ENCODE data around the gene CREB5.
"Not testable (repeated sequence)": the region's sequence is repeated elsewhere in the genome, so short reads cannot be mapped to it uniquely, and the experiment has no call there.

Gene CREB5

GRCh38 chr7:28411876-28412662 lies at the start of gene CREB5:
Gene CREB5 (plus strand): TSS chr7:28412518. CDS start chr7:28412915, 397 bp downstream.
- DNase-seq = no peak

GRCh38 chr7:28362812-28363211 lies 49.5 kb upstream of the CREB5 start:
- no peak for DNase-seq

- no peak for DNase-seq
Measured at GRCh38 chr7:28364082-28364481, 48.2 kb upstream of the CREB5 start.

GRCh38 chr7:28369523-28369922 lies 42.8 kb upstream of the CREB5 start:
- DNase-seq = no peak

- DNase-seq = no peak
Measured at GRCh38 chr7:28371846-28372245, 40.5 kb upstream of the CREB5 start.

- DNase-seq = no peak
Measured at GRCh38 chr7:28373990-28374389, 38.3 kb upstream of the CREB5 start.

- no peak for DNase-seq
Measured at GRCh38 chr7:28375729-28376128, 36.6 kb upstream of the CREB5 start.

GRCh38 chr7:28376634-28377033 lies 35.7 kb upstream of the CREB5 start:
- no peak for DNase-seq

- no peak for DNase-seq
Measured at GRCh38 chr7:28378574-28379149, 33.7 kb upstream of the CREB5 start.

GRCh38 chr7:28381466-28381865 lies 30.9 kb upstream of the CREB5 start:
- DNase-seq = no peak

- no peak for DNase-seq
Measured at GRCh38 chr7:28382144-28382543, 30.2 kb upstream of the CREB5 start.

- no peak for DNase-seq
Measured at GRCh38 chr7:28383975-28384374, 28.3 kb upstream of the CREB5 start.

GRCh38 chr7:28389504-28390395 lies 22.6 kb upstream of the CREB5 start:
- DNase-seq = peak; percentile 71

GRCh38 chr7:28390426-28390825 lies 21.9 kb upstream of the CREB5 start:
- no peak for DNase-seq

- no peak for DNase-seq
Measured at GRCh38 chr7:28392289-28392688, 20.0 kb upstream of the CREB5 start.

GRCh38 chr7:28395404-28395803 lies 16.9 kb upstream of the CREB5 start:
- DNase-seq = no peak

- no peak for DNase-seq
Measured at GRCh38 chr7:28395831-28396230, 16.5 kb upstream of the CREB5 start.

GRCh38 chr7:28397141-28397540 lies 15.2 kb upstream of the CREB5 start:
- DNase-seq = no peak

GRCh38 chr7:28400838-28401360 lies 11.4 kb upstream of the CREB5 start:
- DNase-seq = no peak

GRCh38 chr7:28401567-28401966 lies 10.8 kb upstream of the CREB5 start:
- DNase-seq = not testable (repeated sequence)

GRCh38 chr7:28405662-28406061 lies 6.7 kb upstream of the CREB5 start:
- DNase-seq = no peak

- DNase-seq = no peak
Measured at GRCh38 chr7:28406192-28406591, 6.1 kb upstream of the CREB5 start.

- DNase-seq = no peak
Measured at GRCh38 chr7:28407651-28408050, 4.7 kb upstream of the CREB5 start.

Measured in KG1 (cell line).